Ishikawa (cell line): Measurements from ENCODE around the gene EIF5AL1.

ENCODE experiments used
- CREB1 ChIP-seq: IDR thresholded peaks from 2 replicates; pipeline ENCODE4 v1.6.1; 2012; ENCODE audit warnings: low read depth
- EGR1 ChIP-seq: IDR thresholded peaks from 2 replicates; pipeline ENCODE4 v1.6.1; 2012
- EP300 ChIP-seq: IDR thresholded peaks from 2 replicates; pipeline ENCODE4 v1.6.1; 2012; ENCODE audit warnings: borderline replicate concordance
- FOXM1 ChIP-seq: IDR thresholded peaks from 2 replicates; pipeline ENCODE4 v1.6.1; 2012; ENCODE audit warnings: low read depth, borderline replicate concordance
- MAX ChIP-seq: IDR thresholded peaks from 2 replicates; pipeline ENCODE4 v1.6.1; 2012
- NFIC ChIP-seq: IDR thresholded peaks from 2 replicates; pipeline ENCODE4 v1.6.1; 2012
- RAD21 ChIP-seq: IDR thresholded peaks from 2 replicates; pipeline ENCODE4 v1.6.1; 2012; ENCODE audit warnings: low read depth
- TAF1 ChIP-seq: IDR thresholded peaks from 2 replicates; pipeline ENCODE4 v1.6.1; 2012; ENCODE audit warnings: low read depth, mild to moderate bottlenecking
- TCF12 ChIP-seq: IDR thresholded peaks from 2 replicates; pipeline ENCODE4 v1.6.1; 2012; ENCODE audit warnings: low read depth
- TEAD4 ChIP-seq: IDR thresholded peaks from 2 replicates; pipeline ENCODE4 v1.6.1; 2012
- USF1 ChIP-seq: IDR thresholded peaks from 2 replicates; pipeline ENCODE4 v1.6.1; 2012
- YY1 ChIP-seq: IDR thresholded peaks from 2 replicates; pipeline ENCODE4 v1.6.1; 2012; ENCODE audit warnings: low read depth
- ZBTB7A ChIP-seq: IDR thresholded peaks from 2 replicates; pipeline ENCODE4 v1.6.1; 2012; ENCODE audit warnings: low read depth
- TF ChIP-seq, protein P1 (sequence below): IDR thresholded peaks from 2 replicates; pipeline ENCODE4 v1.6.1; 2012; ENCODE audit warnings: low read depth, mild to moderate bottlenecking

Gene EIF5AL1

DNA sequence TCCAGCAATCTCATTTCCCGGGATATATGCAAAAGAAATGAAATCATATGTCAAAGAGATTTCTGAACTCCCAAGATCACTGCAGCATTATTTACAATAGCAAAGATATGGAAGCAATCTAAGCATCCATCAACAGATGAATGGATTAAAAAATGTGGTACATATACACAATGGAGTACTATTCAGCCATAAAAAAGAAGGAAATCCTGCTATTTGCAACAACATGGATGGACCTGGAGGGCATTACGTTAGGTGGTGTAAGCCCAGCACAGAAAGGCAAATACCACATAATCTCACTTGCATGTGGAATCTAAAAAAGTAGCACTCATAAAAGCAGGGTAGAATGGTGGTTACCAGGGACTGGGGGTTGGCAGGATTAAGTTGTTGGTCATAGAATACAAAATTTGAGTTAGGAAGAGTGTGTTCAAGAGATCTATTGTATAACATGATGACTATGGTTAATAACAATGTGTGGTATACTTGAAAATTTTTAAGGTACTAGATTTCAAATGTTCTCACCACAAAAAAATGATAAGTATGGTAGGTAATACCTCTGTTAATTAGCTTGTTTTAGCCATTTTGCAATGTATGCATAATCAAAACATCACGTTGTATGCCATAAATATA lies 32.9 kb upstream of the EIF5AL1 start:
- TF ChIP-seq TEAD4 (no peak), TCF12 (no peak), RAD21 (no peak), YY1 (no peak), NFIC (no peak), ZBTB7A (no peak), CREB1 (no peak), TAF1 (no peak), EP300 (no peak)
- TF ChIP-seq, protein P1, sequence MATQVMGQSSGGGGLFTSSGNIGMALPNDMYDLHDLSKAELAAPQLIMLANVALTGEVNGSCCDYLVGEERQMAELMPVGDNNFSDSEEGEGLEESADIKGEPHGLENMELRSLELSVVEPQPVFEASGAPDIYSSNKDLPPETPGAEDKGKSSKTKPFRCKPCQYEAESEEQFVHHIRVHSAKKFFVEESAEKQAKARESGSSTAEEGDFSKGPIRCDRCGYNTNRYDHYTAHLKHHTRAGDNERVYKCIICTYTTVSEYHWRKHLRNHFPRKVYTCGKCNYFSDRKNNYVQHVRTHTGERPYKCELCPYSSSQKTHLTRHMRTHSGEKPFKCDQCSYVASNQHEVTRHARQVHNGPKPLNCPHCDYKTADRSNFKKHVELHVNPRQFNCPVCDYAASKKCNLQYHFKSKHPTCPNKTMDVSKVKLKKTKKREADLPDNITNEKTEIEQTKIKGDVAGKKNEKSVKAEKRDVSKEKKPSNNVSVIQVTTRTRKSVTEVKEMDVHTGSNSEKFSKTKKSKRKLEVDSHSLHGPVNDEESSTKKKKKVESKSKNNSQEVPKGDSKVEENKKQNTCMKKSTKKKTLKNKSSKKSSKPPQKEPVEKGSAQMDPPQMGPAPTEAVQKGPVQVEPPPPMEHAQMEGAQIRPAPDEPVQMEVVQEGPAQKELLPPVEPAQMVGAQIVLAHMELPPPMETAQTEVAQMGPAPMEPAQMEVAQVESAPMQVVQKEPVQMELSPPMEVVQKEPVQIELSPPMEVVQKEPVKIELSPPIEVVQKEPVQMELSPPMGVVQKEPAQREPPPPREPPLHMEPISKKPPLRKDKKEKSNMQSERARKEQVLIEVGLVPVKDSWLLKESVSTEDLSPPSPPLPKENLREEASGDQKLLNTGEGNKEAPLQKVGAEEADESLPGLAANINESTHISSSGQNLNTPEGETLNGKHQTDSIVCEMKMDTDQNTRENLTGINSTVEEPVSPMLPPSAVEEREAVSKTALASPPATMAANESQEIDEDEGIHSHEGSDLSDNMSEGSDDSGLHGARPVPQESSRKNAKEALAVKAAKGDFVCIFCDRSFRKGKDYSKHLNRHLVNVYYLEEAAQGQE, result no peak

GRCh38 chr10:79482304-79482703 lies 30.0 kb upstream of the EIF5AL1 start:
- no peak for TF ChIP-seq FOXM1
- TF ChIP-seq TCF12, result no peak
- no peak for TF ChIP-seq CREB1
- no peak for TF ChIP-seq TEAD4
- TF ChIP-seq NFIC, result no peak
- TF ChIP-seq MAX, result no peak
- TF ChIP-seq EGR1, result no peak

DNA sequence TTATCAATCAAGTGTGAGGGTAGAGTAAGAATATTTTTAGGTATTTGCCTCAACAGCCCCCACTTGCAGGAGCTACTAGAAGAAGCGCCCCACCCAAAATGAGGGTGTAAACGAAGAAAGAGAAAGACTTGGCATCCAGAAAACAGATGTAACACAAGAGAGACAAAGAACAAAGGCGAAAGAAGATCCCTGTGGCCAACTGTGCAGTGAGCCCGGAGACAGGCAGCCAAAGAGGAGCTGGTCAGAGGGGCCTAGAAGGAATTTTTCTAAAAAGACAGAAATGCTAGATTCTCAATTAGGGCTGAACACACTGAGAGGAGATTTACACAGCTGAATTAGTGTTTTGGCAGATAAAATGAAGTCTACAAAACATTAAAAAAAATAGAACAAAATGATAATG lies 29.6 kb upstream of the EIF5AL1 start:
- TF ChIP-seq YY1, result no peak
- TF ChIP-seq MAX, result no peak
- TF ChIP-seq USF1, result no peak
- no peak for TF ChIP-seq FOXM1
- no peak for TF ChIP-seq TEAD4
- no peak for TF ChIP-seq TCF12
- TF ChIP-seq CREB1, result no peak
- TF ChIP-seq NFIC, result no peak
- TF ChIP-seq RAD21, result no peak
- no peak for TF ChIP-seq TAF1

GRCh38 chr10:79483299-79483698 lies 29.0 kb upstream of the EIF5AL1 start:
- TF ChIP-seq EGR1 (no peak), FOXM1 (no peak), EP300 (no peak), TAF1 (no peak), USF1 (no peak), CREB1 (no peak), TCF12 (no peak), YY1 (no peak), TEAD4 (no peak), ZBTB7A (no peak), NFIC (no peak)
- TF ChIP-seq, protein P1, result no peak

- TF ChIP-seq CREB1 (no peak), TAF1 (no peak), MAX (no peak), EP300 (no peak), FOXM1 (no peak), YY1 (no peak), USF1 (no peak), TCF12 (no peak), TEAD4 (no peak), ZBTB7A (no peak), RAD21 (no peak)
- TF ChIP-seq, protein P1, result no peak
Observed at GRCh38 chr10:79483948-79484347, 28.4 kb upstream of the EIF5AL1 start.
